ENCODE results near the gene CASZ1.
A peak's percentile ranks its signal among the peaks of the same experiment; 100 is the strongest.

The CASZ1 gene

DNA sequence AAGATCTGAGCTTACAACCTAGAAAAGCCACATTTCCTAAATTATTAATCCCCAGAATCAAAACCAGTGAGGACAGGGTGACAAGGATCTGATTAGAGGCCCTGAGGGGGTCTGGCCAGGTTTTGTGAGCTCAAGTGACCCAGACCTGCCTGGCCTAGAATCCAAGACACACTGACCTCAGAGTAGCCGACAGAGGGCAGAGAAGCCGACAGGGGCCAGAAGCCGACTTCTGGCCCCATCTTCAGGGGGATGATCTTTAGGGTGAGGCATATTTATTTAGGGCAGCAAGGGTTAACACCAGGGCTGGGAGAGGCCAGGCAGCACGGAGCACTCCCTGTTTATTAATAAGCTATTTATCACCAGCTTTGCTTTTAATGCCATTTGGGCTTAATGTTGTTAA lies 45.3 kb downstream of the CASZ1 start:
- no peak for DNase-seq (ENCODE audit: low read depth in 2 of 2)

GRCh38 chr1:10745886-10746455 lies 50.5 kb downstream of the CASZ1 start:
- DNase-seq (ENCODE audit: low read depth in 2 of 2), result no peak

- no peak for DNase-seq (ENCODE audit: low read depth in 2 of 2)
Observed at GRCh38 chr1:10745383-10745782, 51.1 kb downstream of the CASZ1 start.

DNA sequence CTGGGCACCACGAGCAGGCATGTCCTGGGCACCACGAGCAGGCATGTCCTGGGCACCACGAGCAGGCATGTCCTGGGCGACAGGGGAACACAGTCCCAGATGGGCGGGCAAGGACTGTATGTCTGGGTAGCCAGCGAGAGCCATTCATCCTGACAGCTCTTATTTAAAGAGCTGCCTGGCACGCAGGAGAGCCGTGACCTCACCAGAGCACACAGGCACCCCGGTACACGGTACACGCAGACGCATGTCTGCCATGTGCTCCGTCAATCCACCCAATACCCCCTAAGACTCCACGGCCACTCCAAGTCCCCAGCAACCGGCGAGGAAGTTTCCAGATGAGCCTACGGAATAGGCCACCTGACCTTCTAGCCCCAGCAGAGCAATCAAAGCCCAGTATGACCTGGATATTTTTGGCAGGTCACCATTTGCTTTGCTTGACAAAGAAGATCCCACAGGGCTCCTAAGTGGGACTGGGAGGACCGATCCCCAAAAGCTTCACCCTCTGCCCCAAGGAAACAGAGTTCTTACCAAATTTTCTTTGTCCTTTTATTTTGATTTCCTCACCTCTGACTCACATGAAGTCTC lies 51.7 kb downstream of the CASZ1 start:
- no peak for DNase-seq (ENCODE audit: low read depth in 2 of 2)

DNA sequence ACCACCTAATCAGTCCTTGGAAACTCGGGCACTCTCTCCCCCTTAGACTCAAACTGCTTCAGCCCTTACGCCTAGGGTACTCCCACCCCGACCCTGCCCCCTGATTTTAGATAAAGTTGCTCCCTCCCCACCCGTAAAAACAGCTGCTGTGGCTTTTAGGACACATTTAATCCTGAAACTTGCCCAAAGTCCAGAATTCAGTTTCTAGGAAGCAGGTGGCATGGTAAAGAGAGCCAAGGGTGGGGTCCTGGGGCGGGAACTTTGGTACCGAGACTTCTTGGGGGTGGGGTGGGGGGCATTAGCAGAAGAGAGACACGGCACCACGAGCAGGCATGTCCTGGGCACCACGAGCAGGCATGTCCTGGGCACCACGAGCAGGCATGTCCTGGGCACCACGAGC lies 52.4 kb downstream of the CASZ1 start:
- DNase-seq (ENCODE audit: low read depth in 2 of 2), result no peak

- no peak for DNase-seq (ENCODE audit: low read depth in 2 of 2)
Observed at GRCh38 chr1:10741696-10742095, 54.8 kb downstream of the CASZ1 start.

- no peak for DNase-seq (ENCODE audit: low read depth in 2 of 2)
Observed at GRCh38 chr1:10740123-10740522, 56.3 kb downstream of the CASZ1 start.

GRCh38 chr1:10739589-10739988 lies 56.9 kb downstream of the CASZ1 start:
- no peak for DNase-seq (ENCODE audit: low read depth in 2 of 2)

DNA sequence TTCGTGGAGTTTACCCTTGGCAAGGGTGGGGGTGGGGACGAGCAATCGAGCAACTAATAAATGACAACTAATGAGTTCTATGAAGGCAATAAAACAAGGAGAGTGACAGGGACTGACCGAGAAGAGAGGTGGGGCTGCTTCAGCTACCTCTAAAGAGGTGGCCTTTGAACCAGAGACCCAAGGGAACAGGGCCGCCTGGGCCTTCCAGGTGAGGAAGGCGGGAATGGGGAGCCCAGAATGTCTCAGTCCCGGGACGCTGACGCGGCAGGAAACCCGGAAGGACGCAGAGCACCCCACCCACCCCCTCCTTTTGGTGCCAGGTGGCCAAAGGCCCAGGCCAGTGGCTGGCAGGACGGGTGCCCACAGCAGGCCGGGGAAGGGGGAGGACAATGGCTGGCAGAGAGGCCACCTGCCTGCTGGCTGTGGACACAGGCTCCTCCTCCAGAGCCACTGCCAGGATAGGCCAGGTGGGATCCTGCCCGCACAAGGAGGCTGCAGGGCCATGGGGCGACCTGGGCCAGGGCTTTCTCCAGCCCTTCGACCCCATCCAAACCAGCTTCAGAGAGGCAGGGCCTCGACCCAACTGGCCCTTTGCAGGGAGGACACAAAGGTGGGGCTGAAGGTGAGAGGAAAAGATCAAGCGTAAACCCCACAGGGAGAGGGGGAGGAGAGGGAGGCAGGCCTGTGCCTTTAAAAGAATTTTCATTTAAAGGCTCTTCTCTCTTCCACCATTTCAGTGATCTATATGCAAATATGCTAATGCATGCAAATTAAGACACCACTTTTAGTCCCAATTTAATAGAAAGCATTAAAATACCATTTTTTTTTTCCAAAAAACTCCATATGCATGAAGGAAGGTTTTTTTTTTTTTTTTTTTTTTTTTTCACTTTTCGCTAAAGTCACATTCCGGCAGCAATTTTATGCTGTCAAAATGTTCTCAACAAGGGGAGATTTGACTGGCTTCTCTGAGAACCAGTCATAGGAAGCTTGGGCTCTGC lies 58.1 kb downstream of the CASZ1 start:
- DNase-seq (ENCODE audit: low read depth in 2 of 2), result no peak

- DNase-seq (ENCODE audit: low read depth in 2 of 2), result no peak
Observed at GRCh38 chr1:10737651-10738050, 58.8 kb downstream of the CASZ1 start.

- DNase-seq (ENCODE audit: low read depth in 2 of 2), result no peak
Observed at GRCh38 chr1:10736634-10737586, 59.5 kb downstream of the CASZ1 start.

GRCh38 chr1:10735563-10736305 lies 60.7 kb downstream of the CASZ1 start:
- DNase-seq (ENCODE audit: low read depth in 2 of 2), result no peak

DNA sequence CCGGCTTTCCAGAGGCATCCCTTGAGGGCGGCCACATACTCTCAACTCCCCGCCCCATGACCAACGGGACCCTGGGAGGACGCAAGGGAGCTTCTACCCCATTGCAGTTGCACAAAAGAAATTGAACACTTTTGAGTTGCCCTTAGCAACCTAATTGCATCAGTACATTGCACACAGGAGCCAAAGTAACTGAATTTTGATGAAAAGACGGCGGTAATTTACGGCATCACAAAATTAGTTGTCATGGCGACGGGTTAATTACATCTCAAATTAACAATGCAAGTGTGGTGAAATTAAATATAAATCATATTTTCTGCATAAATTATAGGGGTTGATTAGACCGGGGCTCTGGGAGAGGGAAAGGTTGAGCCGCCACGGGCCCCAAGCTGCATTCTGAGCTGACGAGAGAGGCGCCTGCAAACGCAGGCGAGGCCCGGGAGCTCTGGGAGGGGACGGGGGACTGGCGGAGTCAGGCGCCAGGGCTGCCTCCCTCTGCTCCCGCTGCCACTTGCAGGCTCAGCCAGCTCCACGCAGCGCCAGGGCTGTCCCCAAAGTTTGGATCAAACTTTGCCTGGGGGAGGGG lies 61.4 kb downstream of the CASZ1 start:
- no peak for DNase-seq (ENCODE audit: low read depth in 2 of 2)

DNA sequence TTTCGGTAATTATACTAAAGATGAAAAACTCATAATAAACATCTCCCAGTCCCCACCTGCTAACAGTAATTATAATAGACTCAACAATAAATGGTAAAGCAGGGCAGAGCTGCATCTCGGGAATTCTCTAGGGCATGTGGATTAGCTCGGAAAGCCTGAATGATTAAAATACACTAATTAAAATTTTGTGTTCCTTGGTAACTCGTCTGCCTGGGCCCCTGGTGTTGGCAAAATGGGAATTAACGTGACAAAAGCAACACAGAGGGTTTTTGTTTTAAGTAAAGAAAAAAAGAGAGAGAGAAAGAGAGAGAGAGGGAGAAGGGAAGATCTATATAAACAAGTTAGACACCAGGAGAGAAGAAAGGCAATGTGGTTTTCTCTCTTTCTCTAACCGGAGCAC lies 62.1 kb downstream of the CASZ1 start:
- no peak for DNase-seq (ENCODE audit: low read depth in 2 of 2)

GRCh38 chr1:10733474-10734366 lies 62.7 kb downstream of the CASZ1 start:
- DNase-seq (ENCODE audit: low read depth in 2 of 2), result peak; percentile 40 to 53

- DNase-seq (ENCODE audit: low read depth in 2 of 2), result no peak
Observed at GRCh38 chr1:10730985-10731384, 65.5 kb downstream of the CASZ1 start.

DNA sequence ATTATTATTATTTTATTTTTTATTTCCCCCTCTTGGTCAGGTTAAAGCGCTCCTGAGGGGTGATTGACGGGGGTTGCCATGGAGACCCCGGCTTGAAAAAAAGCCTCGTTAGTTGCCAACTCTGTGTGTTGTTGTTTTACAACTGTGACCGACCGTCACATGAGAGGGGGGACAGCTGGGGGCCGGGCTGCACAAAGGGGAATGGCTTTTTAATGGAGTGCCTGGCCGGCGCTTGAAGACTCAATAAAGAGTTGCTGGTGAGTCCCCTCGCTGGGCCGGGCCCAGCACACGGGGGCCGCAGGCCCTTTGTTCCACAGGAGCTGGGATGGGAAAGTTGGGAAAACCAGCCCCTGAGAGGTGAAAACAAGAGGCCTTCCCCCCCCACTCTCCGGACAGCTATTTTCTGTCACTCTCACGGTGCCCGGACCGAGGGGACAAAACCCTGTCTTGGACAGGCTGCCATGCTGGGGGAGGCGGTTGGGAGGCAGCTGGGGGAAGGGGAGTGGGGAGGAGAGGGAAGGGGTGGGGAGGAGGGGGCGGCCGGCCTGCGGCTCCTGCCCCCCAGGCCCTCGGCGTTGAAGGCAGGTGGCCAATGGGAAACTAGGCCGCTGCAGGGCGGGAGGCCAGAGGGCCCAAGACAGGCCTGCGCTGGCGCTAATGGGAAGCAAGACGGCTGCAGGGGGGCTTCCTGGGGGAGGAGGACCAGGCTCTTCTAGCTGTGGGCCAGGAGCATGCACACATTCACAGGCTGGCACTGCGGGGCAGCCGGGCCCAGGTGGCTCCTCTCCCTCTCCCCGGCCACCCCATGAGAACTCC lies 67.6 kb downstream of the CASZ1 start:
- no peak for DNase-seq (ENCODE audit: low read depth in 2 of 2)

GRCh38 chr1:10727751-10728232 lies 68.7 kb downstream of the CASZ1 start:
- no peak for DNase-seq (ENCODE audit: low read depth in 2 of 2)

GRCh38 chr1:10726355-10726754 lies 70.1 kb downstream of the CASZ1 start:
- DNase-seq (ENCODE audit: low read depth in 2 of 2), result no peak
